ENCODE measurements around the gene SDK1. TPM values are rescaled to one million over a fixed set of nuclear protein-coding genes. Genes with fewer than 3 reads are reported as not detected.
A peak's percentile ranks its signal among the peaks of the same experiment; 100 is the strongest.

Gene SDK1
- total RNA-seq, 4 donors from 2014 or later, result 2.5 to 12.9 (median 6.1) TPM

DNA sequence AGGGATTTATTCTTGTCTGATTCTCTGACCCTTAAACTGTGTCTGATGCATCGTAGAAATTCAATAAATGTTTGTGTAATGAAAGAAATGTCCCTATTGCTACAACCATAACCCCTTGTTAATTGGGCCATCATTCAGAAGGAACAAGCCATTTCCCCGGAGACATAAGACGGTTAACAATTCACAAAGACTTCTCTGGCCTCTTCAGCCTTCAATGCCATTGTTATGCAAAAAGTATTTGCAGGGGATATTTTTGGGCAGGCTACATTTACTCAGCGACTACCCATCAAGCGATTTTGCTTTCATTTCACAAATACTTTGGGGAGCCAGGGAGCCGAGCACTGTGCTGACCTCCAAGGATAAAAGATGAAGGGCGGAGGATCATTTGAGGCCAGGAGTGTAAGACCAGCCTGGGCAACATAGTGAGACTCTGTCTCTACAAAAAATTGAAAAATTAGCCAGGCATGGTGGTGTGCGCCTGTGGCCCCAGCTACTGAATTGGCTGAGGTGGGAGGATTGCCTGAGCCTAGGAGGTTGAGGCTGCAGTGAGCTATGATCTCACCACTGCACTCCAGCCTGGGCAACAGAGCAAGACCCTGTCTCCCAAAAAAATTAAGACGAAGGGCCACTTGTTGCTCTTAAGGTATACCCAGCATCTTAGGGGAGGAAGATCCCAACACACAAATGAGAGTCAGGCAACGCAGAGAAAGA lies 20.0 kb upstream of the SDK1 start:
- Histone ChIP-seq H3K27me3 (no peaks in the 10 kb centered on the region), H3K27ac (peak overlapping the region; percentile 39), H3K9me3 (no peaks in the 10 kb centered on the region), H3K36me3 (no peaks in the 10 kb centered on the region), H3K4me3 (no peak overlapping the region), H3K4me1 (no peaks in the 10 kb centered on the region)
- no peak for DNase-seq (ENCODE audit: low spot score in 2 of 2)
- WGBS, result 83% methylated on average over 10 of the region's 10 CpGs
- TF ChIP-seq POLR2AphosphoS5 (IDR thresholded peaks at IDR 0.05) (no peak), EP300 (IDR thresholded peaks at IDR 0.05) (no peak), POLR2A (IDR thresholded peaks at IDR 0.05) (no peak)
- TF ChIP-seq, protein P1, sequence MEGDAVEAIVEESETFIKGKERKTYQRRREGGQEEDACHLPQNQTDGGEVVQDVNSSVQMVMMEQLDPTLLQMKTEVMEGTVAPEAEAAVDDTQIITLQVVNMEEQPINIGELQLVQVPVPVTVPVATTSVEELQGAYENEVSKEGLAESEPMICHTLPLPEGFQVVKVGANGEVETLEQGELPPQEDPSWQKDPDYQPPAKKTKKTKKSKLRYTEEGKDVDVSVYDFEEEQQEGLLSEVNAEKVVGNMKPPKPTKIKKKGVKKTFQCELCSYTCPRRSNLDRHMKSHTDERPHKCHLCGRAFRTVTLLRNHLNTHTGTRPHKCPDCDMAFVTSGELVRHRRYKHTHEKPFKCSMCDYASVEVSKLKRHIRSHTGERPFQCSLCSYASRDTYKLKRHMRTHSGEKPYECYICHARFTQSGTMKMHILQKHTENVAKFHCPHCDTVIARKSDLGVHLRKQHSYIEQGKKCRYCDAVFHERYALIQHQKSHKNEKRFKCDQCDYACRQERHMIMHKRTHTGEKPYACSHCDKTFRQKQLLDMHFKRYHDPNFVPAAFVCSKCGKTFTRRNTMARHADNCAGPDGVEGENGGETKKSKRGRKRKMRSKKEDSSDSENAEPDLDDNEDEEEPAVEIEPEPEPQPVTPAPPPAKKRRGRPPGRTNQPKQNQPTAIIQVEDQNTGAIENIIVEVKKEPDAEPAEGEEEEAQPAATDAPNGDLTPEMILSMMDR (IDR thresholded peaks at IDR 0.05), result no peak

- no peak for TF ChIP-seq POLR2AphosphoS5 (IDR thresholded peaks at IDR 0.05)
- no peak for TF ChIP-seq EP300 (IDR thresholded peaks at IDR 0.05)
- TF ChIP-seq, protein P1 (IDR thresholded peaks at IDR 0.05), result no peak
- TF ChIP-seq POLR2A (IDR thresholded peaks at IDR 0.05), result no peak
- 66% methylated on average over 7 of the region's 7 CpGs for WGBS
- H3K4me1 ChIP-seq, result no peaks in the 10 kb centered on the region
- no peaks in the 10 kb centered on the region for H3K36me3 ChIP-seq
- H3K9me3 ChIP-seq, result no peaks in the 10 kb centered on the region
- H3K27ac ChIP-seq, result peak overlapping the region; percentile 39
- DNase-seq (ENCODE audit: low spot score in 2 of 2), result no peak
- no peak overlapping the region for H3K4me3 ChIP-seq
- H3K27me3 ChIP-seq, result no peaks in the 10 kb centered on the region
Measured at GRCh38 chr7:3282457-3282856, 18.6 kb upstream of the SDK1 start.

DNA sequence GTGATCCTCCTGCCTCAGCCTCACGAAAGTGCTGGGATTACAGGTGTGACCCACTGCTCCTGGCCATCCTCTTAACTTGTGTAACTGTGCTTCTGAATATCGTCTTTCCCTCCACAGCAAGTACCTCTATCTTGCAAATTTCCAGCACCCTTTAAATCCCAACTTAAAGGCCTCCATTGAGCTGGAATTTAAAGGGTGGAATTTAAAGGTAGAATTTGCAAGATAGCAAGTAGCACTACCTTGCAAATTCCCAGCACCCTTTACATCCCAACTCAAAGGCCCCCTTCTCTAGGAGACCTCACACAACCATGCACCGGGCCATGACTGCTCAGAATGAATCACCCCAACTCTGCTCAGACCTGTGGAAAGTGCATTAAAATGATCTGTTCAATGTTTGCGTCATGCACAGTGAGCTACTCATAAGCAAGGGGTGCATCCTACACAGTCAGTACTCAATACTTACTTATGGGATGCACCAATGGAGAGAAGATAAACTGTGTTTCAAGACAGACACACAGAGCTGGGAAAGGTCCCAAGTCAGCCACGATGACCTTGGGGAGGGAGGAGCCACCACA lies 17.8 kb upstream of the SDK1 start:
- DNase-seq (ENCODE audit: low spot score in 2 of 2), result no peak
- H3K36me3 ChIP-seq, result no peaks in the 10 kb centered on the region
- H3K9me3 ChIP-seq, result no peaks in the 10 kb centered on the region
- 68% methylated on average over 5 of the region's 5 CpGs for WGBS
- H3K4me1 ChIP-seq, result no peaks in the 10 kb centered on the region
- TF ChIP-seq, protein P1 (IDR thresholded peaks at IDR 0.05), result no peak
- TF ChIP-seq POLR2A (IDR thresholded peaks at IDR 0.05) (no peak), EP300 (IDR thresholded peaks at IDR 0.05) (no peak), POLR2AphosphoS5 (IDR thresholded peaks at IDR 0.05) (no peak)
- no peaks in the 10 kb centered on the region for H3K27me3 ChIP-seq
- H3K27ac ChIP-seq, result peak overlapping the region; percentile 33
- H3K4me3 ChIP-seq, result no peak overlapping the region

DNA sequence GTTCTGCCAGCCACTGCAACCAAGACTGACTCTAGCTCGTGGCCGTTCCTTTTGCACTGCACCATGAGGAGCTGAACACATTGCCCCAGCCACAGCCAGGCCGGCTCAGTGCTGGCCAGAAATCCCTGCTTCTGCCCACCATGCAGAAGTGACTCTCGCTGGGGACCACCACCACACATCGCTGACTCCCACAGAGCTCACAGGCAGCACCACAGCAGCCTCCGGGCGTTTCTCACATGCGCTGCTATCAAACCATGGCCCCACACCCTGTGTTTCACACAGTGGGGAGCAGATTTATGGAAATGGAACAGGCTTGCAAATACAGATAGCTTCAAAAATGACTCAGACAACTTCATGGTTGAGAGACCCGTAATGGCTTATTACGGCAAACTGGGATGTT lies 15.4 kb upstream of the SDK1 start:
- H3K36me3 ChIP-seq, result no peaks in the 10 kb centered on the region
- no peak for DNase-seq (ENCODE audit: low spot score in 2 of 2)
- no peak for TF ChIP-seq EP300 (IDR thresholded peaks at IDR 0.05)
- TF ChIP-seq, protein P1 (IDR thresholded peaks at IDR 0.05), result no peak
- no peak for TF ChIP-seq POLR2AphosphoS5 (IDR thresholded peaks at IDR 0.05)
- TF ChIP-seq POLR2A (IDR thresholded peaks at IDR 0.05), result no peak
- H3K27ac ChIP-seq, result no peak overlapping the region
- no peak overlapping the region for H3K4me3 ChIP-seq
- no peaks in the 10 kb centered on the region for H3K27me3 ChIP-seq
- H3K4me1 ChIP-seq, result no peaks in the 10 kb centered on the region
- H3K9me3 ChIP-seq, result no peaks in the 10 kb centered on the region
- 89% methylated on average over 10 of the region's 10 CpGs for WGBS

GRCh38 chr7:3289996-3290395 lies 11.1 kb upstream of the SDK1 start:
- 69% methylated on average over 2 of the region's 2 CpGs for WGBS

More at GRCh38 chr7:3289996-3290395, 11.1 kb upstream of the SDK1 start:
- Histone ChIP-seq H3K27me3 (peaks cover 12% of the 10 kb centered on the region), H3K27ac (no peak overlapping the region), H3K36me3 (no peaks in the 10 kb centered on the region), H3K4me1 (no peaks in the 10 kb centered on the region), H3K4me3 (no peak overlapping the region), H3K9me3 (no peaks in the 10 kb centered on the region)
- DNase-seq (ENCODE audit: low spot score in 2 of 2), result no peak
- TF ChIP-seq, protein P1 (IDR thresholded peaks at IDR 0.05), result no peak
- TF ChIP-seq EP300 (IDR thresholded peaks at IDR 0.05), result no peak
- TF ChIP-seq POLR2A (IDR thresholded peaks at IDR 0.05), result no peak
- TF ChIP-seq POLR2AphosphoS5 (IDR thresholded peaks at IDR 0.05), result no peak
